ENCODE data around the gene GNG14. TPM values are rescaled to one million over a fixed set of nuclear protein-coding genes. Genes with fewer than 3 reads are reported as not detected.

GNG14 gene
- total RNA-seq, 1 experiment from 2014 or later = not detected

DNA sequence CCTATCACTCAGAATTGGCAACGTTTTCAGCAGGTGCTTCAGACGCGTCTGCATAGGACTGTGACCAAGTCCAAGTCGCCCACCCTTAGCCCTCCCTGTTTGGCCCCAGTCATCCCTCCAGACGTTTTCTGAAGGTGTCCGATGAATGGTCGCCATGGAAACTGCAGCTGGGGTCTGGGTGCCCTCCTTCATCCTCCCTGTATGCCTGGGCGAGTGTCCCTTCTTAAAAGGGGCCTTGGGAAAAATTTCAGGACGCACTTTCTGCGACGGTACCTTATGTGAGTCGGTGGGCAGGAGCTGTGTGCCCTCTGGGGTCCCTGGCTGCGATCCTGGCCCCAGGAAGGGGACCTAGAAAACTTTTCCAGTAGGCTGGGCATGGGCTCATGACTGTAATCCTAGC is 46.3 kb upstream of the GNG14 start:
- Mint-ChIP-seq H3K27me3 (ENCODE audit: low read depth) (peaks cover 12% of the 10 kb centered on the region), H3K9me3 (peaks cover 3 to 4% of the 10 kb centered on the region in 2 experiments; a peak in 3 of 5 replicates), H3K4me1 (peaks cover 2 to 3% of the 10 kb centered on the region in 2 experiments; a peak in 1 of 4 replicates), H3K4me3 (no peak overlapping the region), H3K36me3 (ENCODE audit: insufficient read depth in 1 of 3, low read depth in 3 of 3) (peaks cover 2 to 4% (median 2%) of the 10 kb centered on the region in 3 experiments; a peak in 2 of 7 replicates), H3K27ac (no peak overlapping the region)
- no peak overlapping the region for H2BK12ac ChIP-seq (ENCODE audit: insufficient read length, low read depth, low read length)
- no peak for DNase-seq
- H2AK5ac ChIP-seq (ENCODE audit: insufficient read length, low read length) = no peak overlapping the region
- H3K9me3 ChIP-seq (ENCODE audit: control insufficient read depth, low read depth, low read length) = no peaks in the 10 kb centered on the region
- H3K56ac ChIP-seq (ENCODE audit: insufficient read length, low read depth, low read length) = no peak overlapping the region
- H3K23ac ChIP-seq (ENCODE audit: insufficient read length, low read depth, low read length) = no peak overlapping the region
- H3T11ph ChIP-seq (ENCODE audit: low read length) = no peak overlapping the region
- no peak overlapping the region for H3K14ac ChIP-seq (ENCODE audit: insufficient read depth, low read length)
- H4K5ac ChIP-seq (ENCODE audit: insufficient read length, low read depth, low read length) = no peak overlapping the region
- no peaks in the 10 kb centered on the region for H4K20me1 ChIP-seq (ENCODE audit: control insufficient read depth, insufficient read depth, insufficient read length)
- H3K18ac ChIP-seq (ENCODE audit: insufficient read length, low read depth, low read length) = no peak overlapping the region
- no peak overlapping the region for H3K4ac ChIP-seq (ENCODE audit: low read depth, low read length)
- no peak overlapping the region for H3K9ac ChIP-seq (ENCODE audit: extremely low read depth, insufficient read length, low read length)
- H3K27me3 ChIP-seq (ENCODE audit: insufficient read depth, low read length) = no peaks in the 10 kb centered on the region
- peaks cover 4% of the 10 kb centered on the region for H3K23me2 ChIP-seq (ENCODE audit: insufficient read length, low read depth, low read length, poor library complexity, severe bottlenecking)
- no peak overlapping the region for H2BK15ac ChIP-seq (ENCODE audit: low read depth, low read length)
- no peak overlapping the region for H3K27ac ChIP-seq (ENCODE audit: insufficient read length, low read depth, low read length)
- H3K79me1 ChIP-seq (ENCODE audit: insufficient read depth, low read depth, low read length, poor library complexity, severe bottlenecking) = no peaks in the 10 kb centered on the region
- no peak overlapping the region for H2AFZ ChIP-seq (ENCODE audit: low read length)
- no peak overlapping the region for H4K8ac ChIP-seq (replicated peaks; ENCODE audit: insufficient read length, low read depth, low read length)
- H2BK120ac ChIP-seq (ENCODE audit: low read depth, low read length, poor library complexity, severe bottlenecking) = no peak overlapping the region
- no peak overlapping the region for H2BK5ac ChIP-seq (ENCODE audit: insufficient read length, low read length)
- H3K4me1 ChIP-seq (ENCODE audit: insufficient read depth, low read length) = no peaks in the 10 kb centered on the region
- H4K91ac ChIP-seq (ENCODE audit: insufficient read length, low read depth, low read length) = no peak overlapping the region
- no peak overlapping the region for H2BK20ac ChIP-seq (ENCODE audit: low read depth, low read length, poor library complexity, severe bottlenecking)
- H3K4me2 ChIP-seq (ENCODE audit: insufficient read depth, insufficient read length, low read length) = no peak overlapping the region
- H3K79me2 ChIP-seq (ENCODE audit: insufficient read depth, low read length) = no peaks in the 10 kb centered on the region
- TF ChIP-seq, protein P1, sequence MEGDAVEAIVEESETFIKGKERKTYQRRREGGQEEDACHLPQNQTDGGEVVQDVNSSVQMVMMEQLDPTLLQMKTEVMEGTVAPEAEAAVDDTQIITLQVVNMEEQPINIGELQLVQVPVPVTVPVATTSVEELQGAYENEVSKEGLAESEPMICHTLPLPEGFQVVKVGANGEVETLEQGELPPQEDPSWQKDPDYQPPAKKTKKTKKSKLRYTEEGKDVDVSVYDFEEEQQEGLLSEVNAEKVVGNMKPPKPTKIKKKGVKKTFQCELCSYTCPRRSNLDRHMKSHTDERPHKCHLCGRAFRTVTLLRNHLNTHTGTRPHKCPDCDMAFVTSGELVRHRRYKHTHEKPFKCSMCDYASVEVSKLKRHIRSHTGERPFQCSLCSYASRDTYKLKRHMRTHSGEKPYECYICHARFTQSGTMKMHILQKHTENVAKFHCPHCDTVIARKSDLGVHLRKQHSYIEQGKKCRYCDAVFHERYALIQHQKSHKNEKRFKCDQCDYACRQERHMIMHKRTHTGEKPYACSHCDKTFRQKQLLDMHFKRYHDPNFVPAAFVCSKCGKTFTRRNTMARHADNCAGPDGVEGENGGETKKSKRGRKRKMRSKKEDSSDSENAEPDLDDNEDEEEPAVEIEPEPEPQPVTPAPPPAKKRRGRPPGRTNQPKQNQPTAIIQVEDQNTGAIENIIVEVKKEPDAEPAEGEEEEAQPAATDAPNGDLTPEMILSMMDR (conservative IDR thresholded peaks at IDR 0.05) = no peak
- no CpG with 5 or more reads among the region's 13 CpGs for WGBS (ENCODE audit: extremely low coverage, insufficient read length, low lambda C conversion rate)
